ENCODE data around the gene PDE11A.
"Not testable (repeated sequence)": the region's sequence is repeated elsewhere in the genome, so short reads cannot be mapped to it uniquely, and the experiment has no call there.

Gene PDE11A

DNA sequence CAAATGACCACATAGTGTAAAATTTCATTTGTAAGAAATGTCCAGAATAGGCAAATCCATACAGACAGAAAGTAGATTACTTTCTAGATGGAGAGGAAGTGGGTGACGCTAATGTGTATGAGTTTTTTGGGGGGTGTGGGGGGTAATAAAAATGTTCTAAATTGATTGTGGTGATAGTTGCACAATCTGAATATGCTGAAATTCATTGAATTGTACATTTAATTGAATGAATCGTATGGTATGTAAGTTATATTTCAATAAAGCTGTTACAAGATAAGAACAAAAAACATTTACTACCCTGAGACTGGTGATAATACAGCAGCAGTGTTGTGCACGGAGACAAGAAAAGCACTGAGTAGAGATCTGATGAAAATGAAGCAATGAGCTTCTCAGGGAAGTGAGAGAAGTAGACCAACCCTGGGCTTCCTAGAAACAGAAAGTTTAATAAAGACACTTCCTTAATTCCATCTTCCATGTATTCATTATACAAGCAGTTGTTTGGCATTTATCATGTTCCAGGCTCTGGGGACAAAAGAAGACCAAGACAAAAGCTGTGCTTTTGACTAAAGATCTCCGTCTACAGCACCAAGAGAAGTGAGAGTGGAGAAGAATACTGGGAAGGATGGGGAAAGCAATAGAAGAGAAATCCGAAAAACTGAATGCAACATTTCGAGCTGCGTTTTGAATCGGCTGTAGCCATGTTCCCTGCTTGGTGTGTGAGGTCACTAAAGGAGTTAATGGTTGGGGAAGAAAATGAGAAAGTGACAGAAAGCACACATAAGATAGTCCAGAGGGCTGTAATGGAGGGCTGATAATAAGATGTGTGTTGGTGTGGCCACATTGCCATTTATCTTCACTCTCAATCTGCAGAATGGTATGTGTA is 1.8 kb upstream of the PDE11A start:
- no peak for DNase-seq

GRCh38 chr2:178072000-178072382 is 586 bp downstream of the PDE11A start:
- no peak for DNase-seq

DNA sequence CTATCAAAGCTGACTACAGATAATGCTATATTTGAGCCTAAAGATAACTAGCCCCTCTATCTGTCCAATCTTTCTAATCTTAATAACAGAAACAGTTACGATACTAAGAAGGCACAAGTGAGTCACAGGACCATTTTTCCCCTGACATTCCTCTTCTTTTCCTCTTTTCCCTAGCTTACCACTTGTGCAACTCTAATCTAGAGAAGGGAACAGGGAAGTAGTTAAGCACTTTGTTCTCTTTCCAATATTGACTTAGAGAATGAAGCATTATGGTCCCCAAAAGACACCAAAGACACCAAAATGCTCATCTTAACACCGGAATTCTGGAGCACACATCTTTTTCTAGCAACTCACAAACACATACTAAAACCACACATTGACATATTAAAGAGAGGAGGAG is 1.8 kb downstream of the PDE11A start:
- DNase-seq = no peak

DNA sequence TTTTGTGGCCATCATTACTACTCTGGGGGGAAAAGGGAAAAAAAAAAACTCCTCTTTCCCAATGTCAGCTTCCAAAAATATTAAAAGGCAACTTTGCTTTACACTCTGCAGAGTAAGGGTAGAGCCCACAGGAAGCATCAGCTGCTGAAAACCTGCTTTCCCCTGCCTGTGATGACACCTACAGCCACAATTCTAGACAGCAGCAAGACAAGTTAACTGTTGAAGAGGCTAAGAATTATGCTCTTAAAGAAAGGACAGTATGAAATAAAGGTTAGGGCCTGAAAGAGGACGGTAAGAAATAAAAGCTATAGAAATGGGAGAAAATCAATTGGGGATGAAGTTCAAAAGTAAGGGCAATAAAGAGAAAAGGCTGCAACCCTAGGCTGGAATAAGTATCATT is 3.0 kb downstream of the PDE11A start:
- DNase-seq = peak; percentile 6

DNA sequence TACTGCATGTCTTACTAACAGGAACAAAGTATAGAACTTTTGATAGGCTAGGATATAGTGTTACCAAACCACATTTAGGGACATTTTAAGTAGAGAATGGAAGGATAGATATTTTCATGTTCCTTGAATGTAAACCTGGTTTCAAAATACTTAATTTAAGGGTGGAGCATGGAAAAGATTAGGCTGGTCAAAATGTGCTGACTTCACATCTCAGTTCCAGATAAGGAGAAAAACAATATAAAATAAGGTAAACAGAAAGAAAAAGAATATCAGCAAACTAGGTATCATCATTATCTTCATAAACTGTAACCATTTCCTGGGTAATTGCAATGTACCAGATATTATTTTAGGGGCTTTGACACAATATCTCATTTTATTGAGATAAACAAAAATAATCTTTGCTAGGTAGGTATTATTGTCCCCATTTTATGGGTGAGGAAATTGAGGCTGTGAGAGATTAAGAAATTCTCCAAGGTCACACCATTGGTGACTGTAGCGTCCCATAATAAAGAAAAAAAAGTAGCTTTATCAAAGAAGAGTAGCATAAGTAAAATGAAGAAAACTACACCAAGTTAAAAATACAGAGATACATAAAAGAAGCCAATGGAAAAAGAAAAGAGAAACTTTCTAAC is 3.6 kb downstream of the PDE11A start:
- DNase-seq = no peak

- DNase-seq = no peak
These were observed 5.5 kb downstream of the PDE11A start for GRCh38 chr2:178066890-178067669.

- DNase-seq = no peak
These were observed 6.3 kb downstream of the PDE11A start for GRCh38 chr2:178066324-178066723.

DNA sequence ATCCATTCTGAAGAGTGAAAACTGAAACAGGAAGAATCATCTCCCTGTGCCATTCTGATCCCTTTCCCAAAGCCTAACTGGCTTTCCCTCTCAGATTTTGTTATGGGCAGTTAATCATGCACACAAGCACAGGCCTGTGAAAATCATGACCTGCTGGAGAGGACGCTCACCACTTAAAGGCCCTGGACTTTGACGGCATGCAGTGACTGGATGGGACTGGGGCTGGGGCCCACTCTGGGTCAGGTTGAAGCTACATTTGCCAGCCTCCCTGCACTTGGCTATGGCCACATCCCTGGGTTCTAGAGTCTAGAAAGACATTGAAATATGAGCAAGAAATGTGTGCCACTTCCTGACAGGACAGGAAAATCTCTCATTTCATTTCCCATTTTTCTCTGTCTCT is 12.9 kb downstream of the PDE11A start:
- no peak for DNase-seq

DNA sequence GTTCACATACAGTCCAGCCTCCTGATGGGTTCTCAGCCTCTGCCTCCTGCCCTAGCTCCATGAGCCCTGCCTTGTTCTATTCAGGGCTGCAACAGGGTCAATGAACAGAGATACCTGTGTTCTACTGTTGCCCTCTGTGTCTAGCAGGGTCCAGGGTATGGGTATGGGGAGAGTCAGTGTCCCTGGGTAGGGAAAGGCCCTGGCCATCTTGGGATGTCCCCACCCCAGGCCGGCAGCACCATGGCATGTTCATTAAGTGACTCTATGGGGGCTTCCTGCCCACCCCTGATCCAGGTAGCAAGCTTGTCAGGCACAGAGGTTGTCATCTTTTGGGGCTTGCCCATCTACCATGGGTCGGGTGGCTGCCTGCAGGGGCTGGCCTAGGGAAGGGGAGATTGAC is 13.5 kb downstream of the PDE11A start:
- DNase-seq = no peak

DNA sequence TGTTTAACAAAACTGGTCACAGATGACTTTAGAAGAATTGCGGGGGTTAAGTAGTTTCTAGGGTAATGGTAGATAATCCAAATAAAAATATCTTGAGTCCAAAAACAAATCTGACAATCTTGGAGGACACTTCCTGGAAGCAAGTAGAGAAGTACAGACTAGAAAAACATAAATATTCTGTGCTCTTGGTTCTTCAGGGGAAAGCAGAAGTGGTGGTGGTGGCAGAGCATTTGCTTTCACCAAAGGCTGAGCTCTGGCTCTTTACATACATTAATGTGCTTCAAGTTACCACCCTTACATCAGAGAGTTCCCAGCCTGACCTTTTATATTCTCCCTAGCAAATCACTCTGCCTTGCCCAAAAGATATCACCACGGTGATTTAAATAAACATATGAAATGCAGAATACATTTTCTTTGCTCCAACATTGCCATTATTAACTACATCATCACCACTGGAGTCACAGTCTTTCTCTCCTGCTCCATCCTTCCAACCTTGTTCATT is 15.3 kb downstream of the PDE11A start:
- DNase-seq = no peak

DNA sequence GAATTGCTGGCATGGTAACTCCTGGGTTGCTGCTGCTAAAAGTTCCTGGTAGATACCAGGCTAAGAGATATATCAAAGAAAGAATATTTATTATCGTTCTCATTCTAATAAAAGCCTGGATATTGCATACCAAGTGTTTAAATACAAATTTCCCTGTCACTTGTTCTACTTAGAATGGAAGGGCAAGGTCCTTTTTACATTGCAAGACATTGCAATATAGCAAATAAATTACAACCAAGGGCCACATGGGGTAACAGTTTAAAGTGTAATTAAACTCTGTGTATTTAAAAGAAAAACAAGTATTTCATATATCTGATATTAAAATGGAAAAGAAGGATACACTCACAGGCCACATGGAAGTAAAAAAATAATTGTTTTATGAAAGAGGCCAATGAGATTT is 16.2 kb downstream of the PDE11A start:
- no peak for DNase-seq

GRCh38 chr2:178051257-178051656 is 21.3 kb downstream of the PDE11A start:
- not testable (repeated sequence) for DNase-seq

DNA sequence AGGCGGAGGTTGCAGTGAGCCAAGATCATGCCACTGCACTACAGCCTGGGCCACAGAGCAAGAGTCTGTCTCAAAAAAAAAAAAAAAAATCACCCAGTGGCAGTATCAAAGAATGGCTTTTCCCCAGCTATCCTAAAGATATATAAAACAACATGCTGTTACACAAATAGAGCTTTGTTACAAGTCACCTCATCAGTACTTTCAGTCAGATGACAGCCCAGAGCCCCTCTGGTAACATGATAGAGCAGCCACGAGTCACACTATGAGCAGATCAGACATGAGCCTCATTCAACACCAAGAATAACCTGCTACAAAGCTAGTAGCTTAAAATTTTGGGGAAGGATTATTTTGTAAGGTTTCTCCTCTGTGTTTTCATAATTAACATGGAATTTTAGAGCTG is 25.2 kb downstream of the PDE11A start:
- DNase-seq = no peak

- no peak for DNase-seq
These were observed 27.7 kb downstream of the PDE11A start for GRCh38 chr2:178044836-178045235.

DNA sequence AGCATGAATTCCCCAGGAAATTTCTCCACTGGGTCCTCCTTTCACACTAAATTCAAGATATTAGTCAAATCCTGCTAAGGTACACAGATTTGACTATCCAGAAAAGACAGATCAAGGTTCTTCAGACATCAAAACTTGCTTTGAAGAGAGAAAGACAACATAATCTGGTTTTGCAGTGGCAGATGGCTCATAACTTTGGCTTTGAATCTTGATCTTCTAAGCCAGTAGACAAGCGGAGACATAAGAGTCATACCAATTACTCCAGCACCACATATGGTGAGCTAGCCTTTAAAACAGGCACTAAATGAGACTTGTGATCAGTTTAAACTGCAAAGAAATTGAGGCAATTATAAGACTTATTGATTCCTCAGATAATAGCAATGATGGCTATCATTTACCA is 29.3 kb downstream of the PDE11A start:
- no peak for DNase-seq

DNA sequence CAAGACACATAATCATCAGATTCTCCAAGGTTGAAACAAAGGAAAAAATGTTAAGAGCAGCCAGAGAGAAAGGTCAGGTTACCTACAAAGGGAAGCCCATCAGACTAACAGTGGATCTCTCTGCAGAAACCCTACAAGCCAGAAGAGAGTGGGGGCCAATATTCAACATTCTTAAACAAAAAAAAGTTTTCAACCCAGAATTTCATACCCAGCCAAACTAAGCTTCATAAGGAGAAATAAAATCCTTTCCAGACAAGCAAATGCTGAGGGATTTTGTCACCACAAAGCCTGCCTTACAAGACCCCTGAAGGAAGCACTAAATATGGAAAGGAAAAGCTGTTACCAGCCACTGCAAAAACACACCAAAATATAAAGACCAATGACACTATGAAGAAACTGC is 39.0 kb downstream of the PDE11A start:
- DNase-seq = not testable (repeated sequence)

GRCh38 chr2:178029342-178029741 is 43.2 kb downstream of the PDE11A start:
- DNase-seq = no peak

DNA sequence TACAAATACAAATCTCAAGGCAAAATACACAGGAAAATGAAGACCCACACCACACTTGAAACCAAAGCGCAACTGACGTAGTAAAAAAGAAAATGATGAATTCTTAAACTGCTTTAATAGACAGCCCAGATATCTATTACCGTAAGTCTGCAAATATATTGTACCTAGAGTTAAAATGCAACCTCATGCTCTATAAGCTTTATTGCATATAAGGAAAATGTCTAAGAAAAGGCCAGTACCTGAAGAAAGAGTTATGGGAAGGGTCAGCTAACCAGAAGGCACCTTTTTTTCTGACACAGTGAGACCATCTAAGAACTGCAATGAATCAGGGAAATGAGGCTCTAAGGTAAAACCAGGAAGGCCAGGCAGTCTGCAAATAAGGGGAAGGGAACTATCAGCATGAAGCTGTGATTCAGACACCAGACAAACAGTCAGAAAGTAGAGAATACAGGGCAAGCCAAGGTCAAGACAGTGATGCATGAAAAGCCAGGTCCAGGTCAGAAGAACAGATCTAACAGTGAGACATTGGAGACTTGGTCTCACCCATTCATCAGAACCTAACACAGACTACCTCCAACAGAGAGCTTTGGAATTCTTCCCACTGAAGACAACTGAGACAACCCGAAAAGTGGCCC is 46.9 kb downstream of the PDE11A start:
- no peak for DNase-seq

- DNase-seq = no peak
These were observed 54.4 kb downstream of the PDE11A start for GRCh38 chr2:178018141-178018540.

- DNase-seq = no peak
These were observed 56.0 kb downstream of the PDE11A start for GRCh38 chr2:178016612-178017011.

- DNase-seq = no peak
These were observed 59.9 kb downstream of the PDE11A start for GRCh38 chr2:178012639-178013038.

GRCh38 chr2:178009813-178010212 is 62.8 kb downstream of the PDE11A start:
- DNase-seq = no peak

Measured in COR-L47 (cell line).